MCF 10A (cell line): ENCODE results near the gene LSM11. TPM values are rescaled to one million over a fixed set of nuclear protein-coding genes. Genes with fewer than 3 reads are reported as not detected.
"Not testable (repeated sequence)": the region's sequence is repeated elsewhere in the genome, so short reads cannot be mapped to it uniquely, and the experiment has no call there.

Source experiments
- BruUV-seq: library from RNA; stranded (reverse); fragments of 400-500 nt; replicated peaks from 2 replicates; lab custom pipeline; 2021; lab: Mats Ljungman, UMichigan
- CTCF ChIA-PET: fragments of 300-600 bp; sonication (Branson Sonifier 250); formaldehyde crosslinking; extraction: SDS; loops from one replicate; lab custom pipeline; 2021; ENCODE audit warnings: antibody characterized with exemption, inconsistent platforms; lab: Yijun Ruan, JAX
- POLR2A ChIA-PET: fragments of 300-600, 350-650 bp; sonication (Branson Sonifier 250); formaldehyde crosslinking; extraction: SDS; loops from one replicate; lab custom pipeline; 2020; ENCODE audit warnings: antibody characterized with exemption, inconsistent platforms; lab: Yijun Ruan, JAX
- DNase-seq: peaks from one replicate; pipeline ENCODE4 v3.0.0-alpha.2; 2018; ENCODE audit not compliant: unreplicated experiment
- H3K27ac Mint-ChIP-seq: one replicate; pipeline ENCODE4 v1.8.0; 2022; ENCODE audit warnings: mild to moderate bottlenecking, low read depth, mixed read lengths; ENCODE audit not compliant: unreplicated experiment
- H3K27me3 Mint-ChIP-seq: one replicate; pipeline ENCODE4 v1.8.0; 2022; ENCODE audit warnings: mixed read lengths; ENCODE audit not compliant: insufficient read depth, unreplicated experiment
- H3K36me3 Mint-ChIP-seq: one replicate; pipeline ENCODE4 v1.8.0; 2022; ENCODE audit warnings: mild to moderate bottlenecking, moderate library complexity, mixed read lengths; ENCODE audit not compliant: insufficient read depth, unreplicated experiment
- H3K4me1 Mint-ChIP-seq: one replicate; pipeline ENCODE4 v1.8.0; 2022; ENCODE audit warnings: mixed read lengths; ENCODE audit not compliant: insufficient read depth, unreplicated experiment
- H3K4me3 Mint-ChIP-seq: one replicate; pipeline ENCODE4 v1.8.0; 2022; ENCODE audit warnings: mild to moderate bottlenecking, moderate library complexity, mixed read lengths; ENCODE audit not compliant: unreplicated experiment
- H3K9me3 Mint-ChIP-seq: one replicate; pipeline ENCODE4 v1.8.0; 2022; ENCODE audit warnings: mixed read lengths; ENCODE audit not compliant: unreplicated experiment
- intact Hi-C: fragments of 100-400 bp; cut with micrococcal nuclease; formaldehyde crosslinking; loops from 2 replicates; pipeline ENCODE4 v1.14.1; 2022
- total RNA-seq: library from RNA; stranded (reverse); gene quantifications from 2 replicates; pipeline ENCODE4 v1.2.3, GENCODE V29; 2022
- TF ChIP-seq, protein P1 (sequence below): fragments of 200-600 bp; IDR thresholded peaks from one replicate; pipeline ENCODE4 v1.8.0; 2022; ENCODE audit warnings: antibody characterized with exemption, mild to moderate bottlenecking; ENCODE audit not compliant: unreplicated experiment

The LSM11 gene
- total RNA-seq, 1 experiment from 2014 or later = 3.4 TPM

DNA sequence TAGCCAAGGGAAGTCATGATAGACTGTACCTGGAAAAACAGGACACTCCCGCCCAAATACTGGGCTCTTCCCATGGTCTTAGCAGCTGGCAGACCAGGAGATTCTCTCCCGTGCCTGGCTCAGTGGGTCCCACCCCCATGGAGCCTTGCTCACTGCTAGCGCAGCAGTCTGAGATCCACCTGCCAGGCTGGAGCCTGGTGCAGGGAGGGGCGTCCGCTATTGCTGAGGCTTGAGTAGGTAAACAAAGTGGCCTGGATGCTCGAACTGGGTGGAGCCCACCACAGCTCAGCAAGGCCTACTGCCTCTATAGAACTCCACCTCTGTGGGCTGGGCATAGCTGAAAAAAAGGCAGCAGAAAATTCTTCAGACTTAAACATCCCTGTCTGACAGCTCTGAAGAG, 22.4 kb upstream of the LSM11 start:
- CTCF ChIA-PET = interaction anchor here (0.8 to 8.1 kb wide), 10 partner anchors 22 to 572 kb away, joined by 3 to 137 read pairs (median 28); partner anchors contain the start of gene LSM11
- Mint-ChIP-seq H3K4me3 (no peak overlapping the region), H3K27me3 (no peaks in the 10 kb centered on the region), H3K4me1 (no peaks in the 10 kb centered on the region), H3K36me3 (peaks cover 6% of the 10 kb centered on the region), H3K27ac (no peak overlapping the region), H3K9me3 (peaks cover 9% of the 10 kb centered on the region)
- intact Hi-C loops = no loop called here
- no TSS peak for BruUV-seq
- DNase-seq = no peak
- TF ChIP-seq, protein P1, sequence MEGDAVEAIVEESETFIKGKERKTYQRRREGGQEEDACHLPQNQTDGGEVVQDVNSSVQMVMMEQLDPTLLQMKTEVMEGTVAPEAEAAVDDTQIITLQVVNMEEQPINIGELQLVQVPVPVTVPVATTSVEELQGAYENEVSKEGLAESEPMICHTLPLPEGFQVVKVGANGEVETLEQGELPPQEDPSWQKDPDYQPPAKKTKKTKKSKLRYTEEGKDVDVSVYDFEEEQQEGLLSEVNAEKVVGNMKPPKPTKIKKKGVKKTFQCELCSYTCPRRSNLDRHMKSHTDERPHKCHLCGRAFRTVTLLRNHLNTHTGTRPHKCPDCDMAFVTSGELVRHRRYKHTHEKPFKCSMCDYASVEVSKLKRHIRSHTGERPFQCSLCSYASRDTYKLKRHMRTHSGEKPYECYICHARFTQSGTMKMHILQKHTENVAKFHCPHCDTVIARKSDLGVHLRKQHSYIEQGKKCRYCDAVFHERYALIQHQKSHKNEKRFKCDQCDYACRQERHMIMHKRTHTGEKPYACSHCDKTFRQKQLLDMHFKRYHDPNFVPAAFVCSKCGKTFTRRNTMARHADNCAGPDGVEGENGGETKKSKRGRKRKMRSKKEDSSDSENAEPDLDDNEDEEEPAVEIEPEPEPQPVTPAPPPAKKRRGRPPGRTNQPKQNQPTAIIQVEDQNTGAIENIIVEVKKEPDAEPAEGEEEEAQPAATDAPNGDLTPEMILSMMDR = no peak
- POLR2A ChIA-PET = interaction anchor here (2.3 kb wide), 1 partner anchor 10 kb away, joined by 7 read pairs; the partner anchor contains the start of gene THG1L

DNA sequence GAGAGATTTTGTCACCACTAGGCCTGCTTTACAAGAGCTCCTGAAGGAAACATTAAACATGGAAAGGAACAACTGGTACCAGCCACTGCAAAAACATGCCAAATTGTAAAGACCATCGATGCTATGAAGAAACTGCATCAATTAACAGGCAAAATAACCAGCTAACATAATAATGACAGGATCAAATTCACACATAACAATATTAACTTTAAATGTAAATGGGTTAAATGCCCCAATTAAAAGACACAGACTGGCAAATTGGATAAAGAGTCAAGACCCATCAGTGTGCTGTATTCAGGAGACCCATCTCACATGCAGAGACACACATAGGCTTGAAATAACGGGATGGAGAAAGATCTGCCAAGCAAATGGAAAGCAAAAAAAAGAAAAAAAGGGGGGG, 20.6 kb upstream of the LSM11 start:
- intact Hi-C loops, H3K27me3 Mint-ChIP-seq, BruUV-seq, H3K36me3 Mint-ChIP-seq, H3K4me1 Mint-ChIP-seq, H3K4me3 Mint-ChIP-seq, H3K27ac Mint-ChIP-seq, DNase-seq, H3K9me3 Mint-ChIP-seq: not testable (repeated sequence)
- ChIA-PET POLR2A (interaction anchor here (2.3 kb wide), 1 partner anchor 8 kb away, joined by 7 read pairs; the partner anchor contains the start of gene THG1L), CTCF (interaction anchor here (1.4 to 8.1 kb wide), 6 partner anchors 12 to 381 kb away, joined by 3 to 113 read pairs (median 28); partner anchors contain the start of gene LSM11)

DNA sequence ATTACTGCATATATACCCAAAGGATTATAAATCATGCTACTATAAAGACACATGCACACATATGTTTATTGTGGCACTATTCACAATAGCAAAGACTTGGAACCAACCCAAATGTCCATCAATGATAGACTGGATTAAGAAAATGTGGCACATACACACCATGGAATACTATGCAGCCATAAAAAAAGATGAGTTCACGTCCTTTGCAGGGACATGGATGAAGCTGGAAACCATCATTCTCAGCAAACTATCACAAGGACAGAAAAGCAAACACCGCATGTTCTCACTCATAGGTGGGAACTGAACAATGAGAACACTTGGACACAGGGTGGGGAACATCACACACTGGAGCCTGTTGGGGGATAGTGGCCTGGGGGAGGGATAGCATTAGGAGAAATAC, 16.9 kb upstream of the LSM11 start:
- H3K4me3 Mint-ChIP-seq, intact Hi-C loops, H3K27me3 Mint-ChIP-seq, H3K36me3 Mint-ChIP-seq, BruUV-seq, H3K9me3 Mint-ChIP-seq, H3K4me1 Mint-ChIP-seq, POLR2A ChIA-PET, CTCF ChIA-PET, H3K27ac Mint-ChIP-seq, DNase-seq: not testable (repeated sequence)

DNA sequence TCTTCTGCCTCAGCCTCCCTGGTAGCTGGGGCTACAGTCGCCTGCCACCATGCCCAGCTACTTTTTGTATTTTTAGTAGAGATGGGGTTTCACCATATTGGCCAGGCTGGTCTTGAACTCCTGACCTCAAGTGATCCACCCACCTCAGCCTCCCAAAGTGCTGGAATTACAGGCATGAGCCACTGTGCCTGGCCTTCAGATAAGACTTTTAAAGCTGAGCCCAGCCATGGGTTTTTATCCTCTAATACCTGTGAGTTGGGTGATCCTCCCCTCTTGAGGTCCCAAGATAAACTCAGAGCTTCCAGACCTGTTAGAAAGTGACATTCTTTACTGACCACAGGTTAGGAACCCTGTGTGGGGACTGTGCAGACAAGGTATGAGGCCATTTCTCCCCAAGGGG, 15.7 kb upstream of the LSM11 start:
- ChIA-PET CTCF (interaction anchor here (0.9 to 9.5 kb wide), 3 partner anchors 9 to 580 kb away, joined by 3 to 94 read pairs (median 10); partner anchors contain the start of gene LSM11), POLR2A (interaction anchor here (0.6 kb wide), 2 partner anchors 20 to 159 kb away, joined by 3 to 4 read pairs; no protein-coding TSS in a partner anchor)
- H3K9me3 Mint-ChIP-seq, H3K27ac Mint-ChIP-seq, DNase-seq, H3K27me3 Mint-ChIP-seq, BruUV-seq, H3K4me3 Mint-ChIP-seq, H3K36me3 Mint-ChIP-seq, intact Hi-C loops: not testable (repeated sequence)
- H3K4me1 Mint-ChIP-seq = peaks cover 13% of the 10 kb centered on the region

DNA sequence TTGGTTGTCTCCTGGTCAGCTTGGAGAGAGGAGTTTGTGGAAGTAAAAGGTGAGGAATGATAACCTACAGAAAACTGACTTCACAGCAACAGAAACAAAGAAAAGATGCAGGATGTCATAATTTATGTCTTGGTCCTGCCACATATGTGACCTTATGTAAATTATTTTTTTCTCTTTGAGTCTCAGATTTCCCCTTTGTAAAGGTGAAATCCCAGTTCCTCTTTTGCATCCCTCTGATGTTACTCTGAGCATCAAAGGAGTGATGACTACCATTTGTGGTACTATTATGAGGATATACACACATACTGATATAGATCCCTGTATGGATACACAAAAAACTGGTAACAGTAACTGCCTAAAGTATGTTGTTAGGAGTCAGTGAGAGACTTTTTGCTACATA, 13.7 kb upstream of the LSM11 start:
- intact Hi-C loops = no loop called here
- Mint-ChIP-seq H3K4me1 (peaks cover 14% of the 10 kb centered on the region), H3K27me3 (no peaks in the 10 kb centered on the region), H3K27ac (no peak overlapping the region), H3K4me3 (no peak overlapping the region), H3K36me3 (peaks cover 21% of the 10 kb centered on the region), H3K9me3 (peaks cover 8% of the 10 kb centered on the region)
- DNase-seq = no peak
- no TSS peak for BruUV-seq
- ChIA-PET CTCF (interaction anchor here (1.1 to 9.5 kb wide), 5 partner anchors 11 to 417 kb away, joined by 3 to 94 read pairs (median 5); partner anchors contain the start of gene LSM11), POLR2A (interaction anchor here (2.3 to 3.1 kb wide), 2 partner anchors 8 to 14 kb away, joined by 7 to 17 read pairs; partner anchors contain the start of gene LSM11)
- TF ChIP-seq, protein P1 = no peak
